SKM-1 (cell line): ENCODE measurements around the gene EPS8.

Experiments
- DNase-seq: peaks from one replicate; lab custom pipeline; 2025; ENCODE audit not compliant: unreplicated experiment; lab: John Stamatoyannopoulos, UW

EPS8 gene

GRCh38 chr12:15721316-15722115, 67.7 kb downstream of the EPS8 start:
- no peak for DNase-seq

GRCh38 chr12:15720295-15720694, 68.9 kb downstream of the EPS8 start:
- no peak for DNase-seq

- DNase-seq = no peak
These were observed 70.0 kb downstream of the EPS8 start for GRCh38 chr12:15719230-15719629.

- no peak for DNase-seq
These were observed 71.1 kb downstream of the EPS8 start for GRCh38 chr12:15717940-15718567.

GRCh38 chr12:15716581-15716980, 72.6 kb downstream of the EPS8 start:
- no peak for DNase-seq

- DNase-seq = no peak
These were observed 74.9 kb downstream of the EPS8 start for GRCh38 chr12:15714256-15714655.

- no peak for DNase-seq
These were observed 76.1 kb downstream of the EPS8 start for GRCh38 chr12:15712823-15713660.

GRCh38 chr12:15712160-15712559, 77.0 kb downstream of the EPS8 start:
- no peak for DNase-seq

GRCh38 chr12:15710860-15711510, 78.2 kb downstream of the EPS8 start:
- DNase-seq = no peak

- no peak for DNase-seq
These were observed 79.6 kb downstream of the EPS8 start for GRCh38 chr12:15709551-15709950.

GRCh38 chr12:15708396-15709076, 80.7 kb downstream of the EPS8 start:
- no peak for DNase-seq

- no peak for DNase-seq
These were observed 81.5 kb downstream of the EPS8 start for GRCh38 chr12:15707516-15708199.

GRCh38 chr12:15706010-15706676, 83.0 kb downstream of the EPS8 start:
- DNase-seq = no peak

GRCh38 chr12:15705606-15706005, 83.6 kb downstream of the EPS8 start:
- no peak for DNase-seq

GRCh38 chr12:15702276-15702675, 86.9 kb downstream of the EPS8 start:
- no peak for DNase-seq

- no peak for DNase-seq
These were observed 87.5 kb downstream of the EPS8 start for GRCh38 chr12:15701631-15702156.

GRCh38 chr12:15701206-15701605, 88.0 kb downstream of the EPS8 start:
- no peak for DNase-seq

GRCh38 chr12:15700595-15700994, 88.6 kb downstream of the EPS8 start:
- peak; percentile 48 for DNase-seq

- DNase-seq = no peak
These were observed 89.3 kb downstream of the EPS8 start for GRCh38 chr12:15699886-15700285.
